ENCODE data around the gene SPATA25.

DNA sequence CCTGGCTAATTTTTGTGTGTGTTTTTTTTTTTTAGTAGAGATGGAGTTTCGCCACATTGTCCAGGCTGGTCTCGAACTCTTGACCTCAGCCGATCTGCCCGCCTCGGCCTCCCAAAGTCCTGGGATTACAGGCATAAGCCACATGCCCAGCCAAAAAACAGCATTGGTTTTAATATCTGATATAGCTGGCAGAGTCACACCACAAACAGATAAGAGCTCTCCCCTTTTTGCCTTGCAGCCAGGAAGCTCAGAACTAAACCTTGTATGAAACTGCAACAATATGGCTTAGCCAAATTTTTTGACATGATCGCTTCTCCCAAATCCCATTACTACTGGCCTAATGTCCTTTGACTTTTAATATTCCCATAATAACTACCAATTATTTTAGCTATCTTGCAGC lies 35.1 kb downstream of the SPATA25 start:
- TF ChIP-seq CTCF (IDR thresholded peaks at IDR 0.05; ENCODE audit: low read depth, low read length) (no peak), EZH2phosphoT487 (IDR thresholded peaks at IDR 0.05; ENCODE audit: low read depth) (no peak)

Data from OCI-LY3 (cell line).